Astrocyte (in vitro differentiated cells and primary cell): ENCODE measurements around the gene PCK1.

Experiments used
- CTCF ChIP-seq: IDR thresholded peaks from 2 replicates; pipeline ENCODE4 v1.5.1; 2011; ENCODE audit warnings: low read depth, mild to moderate bottlenecking, inconsistent platforms, low read length, moderate library complexity; ENCODE audit not compliant: insufficient read depth
- EZH2 ChIP-seq: IDR thresholded peaks from 2 replicates; pipeline ENCODE4 v1.6.1; 2012; ENCODE audit warnings: mild to moderate bottlenecking, low read length, inconsistent platforms; ENCODE audit not compliant: insufficient read depth

DNA sequence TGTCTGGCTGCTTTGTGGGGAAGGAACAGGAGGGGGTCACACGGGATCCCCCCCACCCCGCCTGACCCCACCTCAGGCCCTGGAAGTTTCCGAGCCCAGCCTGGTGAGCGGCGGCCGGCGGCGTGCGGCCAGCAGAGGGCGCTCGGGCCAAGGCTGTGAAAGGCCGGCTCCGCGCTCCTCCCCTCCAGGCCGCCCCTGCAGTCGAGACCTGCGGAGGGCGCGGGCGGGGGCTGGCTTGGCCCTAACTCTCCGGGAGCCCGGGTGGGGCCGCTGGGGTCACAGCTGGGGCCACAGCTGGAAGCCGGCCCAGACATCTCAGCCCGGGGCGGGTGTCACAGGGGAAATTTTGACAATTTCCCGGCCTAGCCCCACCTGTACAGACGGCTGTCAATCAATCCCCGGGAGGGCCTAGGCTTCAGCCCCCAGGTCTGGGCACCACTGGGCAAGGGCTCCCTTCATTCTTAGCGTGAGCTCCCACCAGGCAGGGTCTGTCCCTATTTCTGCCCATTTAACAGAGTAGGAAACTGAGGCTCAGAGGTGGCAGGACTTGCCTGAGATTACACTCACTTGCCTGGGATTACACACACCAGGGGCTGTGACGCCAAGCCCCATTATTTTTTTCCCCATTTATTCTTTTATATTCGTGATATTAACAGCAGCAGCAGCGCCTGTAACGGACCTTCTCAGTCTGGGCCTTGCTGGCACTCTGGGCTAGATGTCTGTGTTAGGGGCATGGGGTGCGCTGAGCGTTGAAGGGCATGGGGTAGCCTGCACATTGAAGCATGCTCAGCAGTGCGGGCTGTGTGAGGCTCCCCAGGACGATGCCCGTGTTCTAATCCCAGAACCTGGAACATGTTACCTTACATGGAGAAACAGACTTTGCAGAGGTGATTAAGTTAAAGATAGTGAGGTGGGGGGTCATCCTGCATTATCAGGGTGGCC is 36.4 kb downstream of the PCK1 start:
- TF ChIP-seq CTCF, result peak; percentile 35
- no peak for TF ChIP-seq EZH2
